HepG2 (cell line): Measurements from ENCODE around the gene CNOT1. TPM values are rescaled to one million over a fixed set of nuclear protein-coding genes. Genes with fewer than 3 reads are reported as not detected.

Source experiments
- CBFB ChIP-seq: sonication (generic); formaldehyde crosslinking; IDR thresholded peaks from 2 replicates; pipeline ENCODE4 v1.4.0; 2020; ENCODE audit warnings: missing genetic modification reagents
- HIVEP1 ChIP-seq: sonication (generic); formaldehyde crosslinking; IDR thresholded peaks from 2 replicates; pipeline ENCODE4 v1.4.0; 2020; ENCODE audit warnings: mild to moderate bottlenecking, missing genetic modification reagents
- HNRNPUL1 ChIP-seq: fragments of 200-400 bp; formaldehyde crosslinking; IDR thresholded peaks from 2 replicates; pipeline ENCODE4 v1.6.1; 2017; ENCODE audit warnings: low read depth, mild to moderate bottlenecking, low read length, moderate library complexity
- IKZF4 ChIP-seq: sonication (generic); formaldehyde crosslinking; IDR thresholded peaks from 2 replicates; pipeline ENCODE4 v1.5.1; 2020; ENCODE audit warnings: borderline replicate concordance, mild to moderate bottlenecking, low read depth, missing genetic modification reagents; ENCODE audit errors: not compliant biosample characterization
- NFIC ChIP-seq: IDR thresholded peaks from 2 replicates; pipeline ENCODE4 v1.6.1; 2012; ENCODE audit warnings: mild to moderate bottlenecking, low read length, inconsistent platforms
- POLR2A ChIP-seq, 2 experiments: IDR thresholded peaks; 2 replicates each; pipeline ENCODE4 v1.6.1; 2011; ENCODE audit warnings: low read depth in 2 of 2, low read length in 2 of 2, mild to moderate bottlenecking in 1 of 2, moderate library complexity in 1 of 2; ENCODE audit not compliant: insufficient read depth in 1 of 2
- SMAD3 ChIP-seq: sonication (generic); formaldehyde crosslinking; IDR thresholded peaks from 2 replicates; pipeline ENCODE4 v1.4.0; 2020; ENCODE audit warnings: missing genetic modification reagents
- ZNF724P ChIP-seq: sonication (generic); formaldehyde crosslinking; IDR thresholded peaks from 2 replicates; pipeline ENCODE4 v1.8.0; 2022; ENCODE audit warnings: missing genetic modification reagents, borderline replicate concordance
- ZSCAN9 ChIP-seq: IDR thresholded peaks from 2 replicates; pipeline ENCODE4 v1.6.1; 2016; ENCODE audit warnings: borderline replicate concordance
- polyA plus RNA-seq, 8 experiments: library from polyadenylated mRNA; depleted of rRNA in 3 of 8; stranded (reverse) in 7 of 8; unstranded in 1 of 8; fragments of >200 nt; fragmentation: Illumina TruSeq in 4 of 8; extraction: Trizol in 4 of 8; gene quantifications; 2 replicates each; pipeline versions ENCODE4 v1.2.1 to v1.2.3, GENCODE V29; 2011 to 2016; ENCODE audit warnings: low read depth in 4 of 8, missing spikeins in 1 of 8, mixed read lengths in 1 of 8; ENCODE audit not compliant: insufficient read depth in 1 of 8
- total RNA-seq, 5 experiments: library from RNA; depleted of rRNA; stranded (reverse); fragments of >200 nt; fragmentation: Illumina TruSeq; extraction: Trizol; gene quantifications; 2 replicates each; pipeline ENCODE4 v1.2.3, GENCODE V29; 2016; ENCODE audit warnings: low read depth in 1 of 5
- TF ChIP-seq, protein P1 (sequence below): sonication (generic); formaldehyde crosslinking; IDR thresholded peaks from 2 replicates; pipeline ENCODE4 v1.4.0; 2020; ENCODE audit warnings: missing genetic modification reagents, borderline replicate concordance
- TF ChIP-seq, protein P2 (sequence below): sonication (generic); formaldehyde crosslinking; conservative IDR thresholded peaks from 2 replicates; pipeline ENCODE4 v1.5.0; 2020; ENCODE audit warnings: missing genetic modification reagents
- TF ChIP-seq, protein P3 (sequence below): sonication (generic); formaldehyde crosslinking; IDR thresholded peaks from 2 replicates; pipeline ENCODE4 v1.9.0; 2022; ENCODE audit warnings: low read depth, missing genetic modification reagents
- TF ChIP-seq, protein P4 (sequence below): sonication (generic); formaldehyde crosslinking; IDR thresholded peaks from 2 replicates; pipeline ENCODE4 v1.4.0; 2020; ENCODE audit warnings: mild to moderate bottlenecking, low read depth, missing genetic modification reagents
- TF ChIP-seq, protein P5 (sequence below): fragments of 450-650 bp; IDR thresholded peaks from 2 replicates; pipeline ENCODE4 v1.6.1; 2017; ENCODE audit warnings: mild to moderate bottlenecking
- TF ChIP-seq, protein P6 (sequence below): sonication (generic); formaldehyde crosslinking; conservative IDR thresholded peaks from 2 replicates; pipeline ENCODE4 v1.4.0; 2020; ENCODE audit warnings: missing genetic modification reagents

The CNOT1 gene
- total and polyA plus RNA-seq, 2 of the 13 experiments (the other 11 are each of a cell fraction or from before 2014, with no cell fraction given): 188 to 232 TPM

DNA sequence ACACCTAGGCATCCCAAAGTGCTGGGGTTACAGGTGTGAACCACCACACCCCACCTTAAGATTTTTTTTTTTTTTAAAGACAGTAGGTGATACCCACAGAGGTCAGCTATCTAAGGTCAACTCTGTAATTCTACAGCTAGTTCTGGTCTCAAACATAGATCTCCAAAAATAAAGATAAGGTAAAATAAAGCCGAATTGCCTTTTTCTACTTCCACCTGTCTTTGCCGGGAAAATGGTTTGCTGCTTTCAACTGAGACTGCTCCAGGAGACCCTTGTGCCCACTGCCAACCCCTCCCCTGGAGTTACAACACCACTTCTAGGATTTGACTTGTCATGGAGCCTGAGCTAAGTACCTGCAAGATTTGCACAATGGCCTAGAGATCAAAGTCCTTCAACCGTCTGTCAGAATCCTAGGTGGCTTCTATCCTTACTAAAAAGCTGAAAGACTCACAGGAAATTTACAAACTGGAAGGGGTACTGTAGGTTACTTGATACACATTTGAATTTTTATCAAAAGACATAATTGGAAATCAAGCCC is 4.7 kb upstream of the CNOT1 start (continued):
- TF ChIP-seq, protein P1, sequence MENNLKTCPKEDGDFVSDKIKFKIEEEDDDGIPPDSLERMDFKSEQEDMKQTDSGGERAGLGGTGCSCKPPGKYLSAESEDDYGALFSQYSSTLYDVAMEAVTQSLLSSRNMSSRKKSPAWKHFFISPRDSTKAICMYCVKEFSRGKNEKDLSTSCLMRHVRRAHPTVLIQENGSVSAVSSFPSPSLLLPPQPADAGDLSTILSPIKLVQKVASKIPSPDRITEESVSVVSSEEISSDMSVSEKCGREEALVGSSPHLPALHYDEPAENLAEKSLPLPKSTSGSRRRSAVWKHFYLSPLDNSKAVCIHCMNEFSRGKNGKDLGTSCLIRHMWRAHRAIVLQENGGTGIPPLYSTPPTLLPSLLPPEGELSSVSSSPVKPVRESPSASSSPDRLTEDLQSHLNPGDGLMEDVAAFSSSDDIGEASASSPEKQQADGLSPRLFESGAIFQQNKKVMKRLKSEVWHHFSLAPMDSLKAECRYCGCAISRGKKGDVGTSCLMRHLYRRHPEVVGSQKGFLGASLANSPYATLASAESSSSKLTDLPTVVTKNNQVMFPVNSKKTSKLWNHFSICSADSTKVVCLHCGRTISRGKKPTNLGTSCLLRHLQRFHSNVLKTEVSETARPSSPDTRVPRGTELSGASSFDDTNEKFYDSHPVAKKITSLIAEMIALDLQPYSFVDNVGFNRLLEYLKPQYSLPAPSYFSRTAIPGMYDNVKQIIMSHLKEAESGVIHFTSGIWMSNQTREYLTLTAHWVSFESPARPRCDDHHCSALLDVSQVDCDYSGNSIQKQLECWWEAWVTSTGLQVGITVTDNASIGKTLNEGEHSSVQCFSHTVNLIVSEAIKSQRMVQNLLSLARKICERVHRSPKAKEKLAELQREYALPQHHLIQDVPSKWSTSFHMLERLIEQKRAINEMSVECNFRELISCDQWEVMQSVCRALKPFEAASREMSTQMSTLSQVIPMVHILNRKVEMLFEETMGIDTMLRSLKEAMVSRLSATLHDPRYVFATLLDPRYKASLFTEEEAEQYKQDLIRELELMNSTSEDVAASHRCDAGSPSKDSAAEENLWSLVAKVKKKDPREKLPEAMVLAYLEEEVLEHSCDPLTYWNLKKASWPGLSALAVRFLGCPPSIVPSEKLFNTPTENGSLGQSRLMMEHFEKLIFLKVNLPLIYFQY (CRISPR knock-in tag): no peak
- TF ChIP-seq NFIC (no peak), POLR2A (IDR thresholded peaks at IDR 0.05; ENCODE audit: insufficient read depth in 1 of 2, low read depth in 2 of 2, low read length in 2 of 2) (peak in 1 of 2 experiments; percentile 41; a peak in 1 of 4 replicates), ZNF724P (CRISPR knock-in tag) (no peak), HNRNPUL1 (no peak), CBFB (CRISPR knock-in tag) (no peak), HIVEP1 (CRISPR knock-in tag) (no peak), IKZF4 (no peak), SMAD3 (CRISPR knock-in tag) (peak; percentile 79), ZSCAN9 (CRISPR knock-in tag) (no peak)
- TF ChIP-seq, protein P2, sequence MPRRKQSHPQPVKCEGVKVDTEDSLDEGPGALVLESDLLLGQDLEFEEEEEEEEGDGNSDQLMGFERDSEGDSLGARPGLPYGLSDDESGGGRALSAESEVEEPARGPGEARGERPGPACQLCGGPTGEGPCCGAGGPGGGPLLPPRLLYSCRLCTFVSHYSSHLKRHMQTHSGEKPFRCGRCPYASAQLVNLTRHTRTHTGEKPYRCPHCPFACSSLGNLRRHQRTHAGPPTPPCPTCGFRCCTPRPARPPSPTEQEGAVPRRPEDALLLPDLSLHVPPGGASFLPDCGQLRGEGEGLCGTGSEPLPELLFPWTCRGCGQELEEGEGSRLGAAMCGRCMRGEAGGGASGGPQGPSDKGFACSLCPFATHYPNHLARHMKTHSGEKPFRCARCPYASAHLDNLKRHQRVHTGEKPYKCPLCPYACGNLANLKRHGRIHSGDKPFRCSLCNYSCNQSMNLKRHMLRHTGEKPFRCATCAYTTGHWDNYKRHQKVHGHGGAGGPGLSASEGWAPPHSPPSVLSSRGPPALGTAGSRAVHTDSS (CRISPR knock-in tag): no peak
- TF ChIP-seq, protein P3, sequence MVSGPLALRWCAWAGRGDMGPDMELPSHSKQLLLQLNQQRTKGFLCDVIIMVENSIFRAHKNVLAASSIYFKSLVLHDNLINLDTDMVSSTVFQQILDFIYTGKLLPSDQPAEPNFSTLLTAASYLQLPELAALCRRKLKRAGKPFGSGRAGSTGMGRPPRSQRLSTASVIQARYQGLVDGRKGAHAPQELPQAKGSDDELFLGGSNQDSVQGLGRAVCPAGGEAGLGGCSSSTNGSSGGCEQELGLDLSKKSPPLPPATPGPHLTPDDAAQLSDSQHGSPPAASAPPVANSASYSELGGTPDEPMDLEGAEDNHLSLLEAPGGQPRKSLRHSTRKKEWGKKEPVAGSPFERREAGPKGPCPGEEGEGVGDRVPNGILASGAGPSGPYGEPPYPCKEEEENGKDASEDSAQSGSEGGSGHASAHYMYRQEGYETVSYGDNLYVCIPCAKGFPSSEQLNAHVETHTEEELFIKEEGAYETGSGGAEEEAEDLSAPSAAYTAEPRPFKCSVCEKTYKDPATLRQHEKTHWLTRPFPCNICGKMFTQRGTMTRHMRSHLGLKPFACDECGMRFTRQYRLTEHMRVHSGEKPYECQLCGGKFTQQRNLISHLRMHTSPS (CRISPR knock-in tag): no peak
- TF ChIP-seq, protein P4, sequence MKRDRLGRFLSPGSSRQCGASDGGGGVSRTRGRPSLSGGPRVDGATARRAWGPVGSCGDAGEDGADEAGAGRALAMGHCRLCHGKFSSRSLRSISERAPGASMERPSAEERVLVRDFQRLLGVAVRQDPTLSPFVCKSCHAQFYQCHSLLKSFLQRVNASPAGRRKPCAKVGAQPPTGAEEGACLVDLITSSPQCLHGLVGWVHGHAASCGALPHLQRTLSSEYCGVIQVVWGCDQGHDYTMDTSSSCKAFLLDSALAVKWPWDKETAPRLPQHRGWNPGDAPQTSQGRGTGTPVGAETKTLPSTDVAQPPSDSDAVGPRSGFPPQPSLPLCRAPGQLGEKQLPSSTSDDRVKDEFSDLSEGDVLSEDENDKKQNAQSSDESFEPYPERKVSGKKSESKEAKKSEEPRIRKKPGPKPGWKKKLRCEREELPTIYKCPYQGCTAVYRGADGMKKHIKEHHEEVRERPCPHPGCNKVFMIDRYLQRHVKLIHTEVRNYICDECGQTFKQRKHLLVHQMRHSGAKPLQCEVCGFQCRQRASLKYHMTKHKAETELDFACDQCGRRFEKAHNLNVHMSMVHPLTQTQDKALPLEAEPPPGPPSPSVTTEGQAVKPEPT (CRISPR knock-in tag): no peak
- TF ChIP-seq, protein P5, sequence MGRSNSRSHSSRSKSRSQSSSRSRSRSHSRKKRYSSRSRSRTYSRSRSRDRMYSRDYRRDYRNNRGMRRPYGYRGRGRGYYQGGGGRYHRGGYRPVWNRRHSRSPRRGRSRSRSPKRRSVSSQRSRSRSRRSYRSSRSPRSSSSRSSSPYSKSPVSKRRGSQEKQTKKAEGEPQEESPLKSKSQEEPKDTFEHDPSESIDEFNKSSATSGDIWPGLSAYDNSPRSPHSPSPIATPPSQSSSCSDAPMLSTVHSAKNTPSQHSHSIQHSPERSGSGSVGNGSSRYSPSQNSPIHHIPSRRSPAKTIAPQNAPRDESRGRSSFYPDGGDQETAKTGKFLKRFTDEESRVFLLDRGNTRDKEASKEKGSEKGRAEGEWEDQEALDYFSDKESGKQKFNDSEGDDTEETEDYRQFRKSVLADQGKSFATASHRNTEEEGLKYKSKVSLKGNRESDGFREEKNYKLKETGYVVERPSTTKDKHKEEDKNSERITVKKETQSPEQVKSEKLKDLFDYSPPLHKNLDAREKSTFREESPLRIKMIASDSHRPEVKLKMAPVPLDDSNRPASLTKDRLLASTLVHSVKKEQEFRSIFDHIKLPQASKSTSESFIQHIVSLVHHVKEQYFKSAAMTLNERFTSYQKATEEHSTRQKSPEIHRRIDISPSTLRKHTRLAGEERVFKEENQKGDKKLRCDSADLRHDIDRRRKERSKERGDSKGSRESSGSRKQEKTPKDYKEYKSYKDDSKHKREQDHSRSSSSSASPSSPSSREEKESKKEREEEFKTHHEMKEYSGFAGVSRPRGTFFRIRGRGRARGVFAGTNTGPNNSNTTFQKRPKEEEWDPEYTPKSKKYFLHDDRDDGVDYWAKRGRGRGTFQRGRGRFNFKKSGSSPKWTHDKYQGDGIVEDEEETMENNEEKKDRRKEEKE: no peak
- TF ChIP-seq, protein P6, sequence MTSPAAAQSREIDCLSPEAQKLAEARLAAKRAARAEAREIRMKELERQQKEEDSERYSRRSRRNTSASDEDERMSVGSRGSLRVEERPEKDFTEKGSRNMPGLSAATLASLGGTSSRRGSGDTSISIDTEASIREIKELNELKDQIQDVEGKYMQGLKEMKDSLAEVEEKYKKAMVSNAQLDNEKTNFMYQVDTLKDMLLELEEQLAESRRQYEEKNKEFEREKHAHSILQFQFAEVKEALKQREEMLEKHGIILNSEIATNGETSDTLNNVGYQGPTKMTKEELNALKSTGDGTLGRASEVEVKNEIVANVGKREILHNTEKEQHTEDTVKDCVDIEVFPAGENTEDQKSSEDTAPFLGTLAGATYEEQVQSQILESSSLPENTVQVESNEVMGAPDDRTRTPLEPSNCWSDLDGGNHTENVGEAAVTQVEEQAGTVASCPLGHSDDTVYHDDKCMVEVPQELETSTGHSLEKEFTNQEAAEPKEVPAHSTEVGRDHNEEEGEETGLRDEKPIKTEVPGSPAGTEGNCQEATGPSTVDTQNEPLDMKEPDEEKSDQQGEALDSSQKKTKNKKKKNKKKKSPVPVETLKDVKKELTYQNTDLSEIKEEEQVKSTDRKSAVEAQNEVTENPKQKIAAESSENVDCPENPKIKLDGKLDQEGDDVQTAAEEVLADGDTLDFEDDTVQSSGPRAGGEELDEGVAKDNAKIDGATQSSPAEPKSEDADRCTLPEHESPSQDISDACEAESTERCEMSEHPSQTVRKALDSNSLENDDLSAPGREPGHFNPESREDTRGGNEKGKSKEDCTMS (CRISPR knock-in tag): no peak
